HL-60 (cell line): Measurements from ENCODE around the gene CACNA2D1.

ENCODE experiments used
- DNase-seq, 2 experiments: peaks; one replicate each; pipeline ENCODE4 v3.0.0-alpha.2; 2010 to 2020; ENCODE audit warnings: low read depth in 1 of 2, low spot score in 1 of 2
- H3K27ac ChIP-seq: fragments of 250-450 bp; sonication (Bioruptor Pico); replicated peaks from 2 replicates; pipeline ENCODE4 v1.5.1; 2020; ENCODE audit warnings: mild to moderate bottlenecking, moderate library complexity
- H3K27me3 ChIP-seq: fragments of 250-450 bp; sonication (Bioruptor Pico); 2 replicates; pipeline ENCODE4 v1.5.1; 2021; ENCODE audit warnings: mild to moderate bottlenecking, moderate library complexity; ENCODE audit not compliant: insufficient read depth, poor library complexity, severe bottlenecking
- H3K4me3 ChIP-seq: replicated peaks from 2 replicates; pipeline ENCODE4 v1.5.1; 2011; ENCODE audit warnings: mild to moderate bottlenecking, control low read depth, low read length; ENCODE audit not compliant: insufficient read depth
- GABPA ChIP-seq: IDR thresholded peaks from 2 replicates; pipeline ENCODE4 v1.6.1; 2012; ENCODE audit warnings: low read depth
- POLR2AphosphoS5 ChIP-seq: IDR thresholded peaks from 2 replicates; pipeline ENCODE4 v1.6.1; 2012; ENCODE audit warnings: low read depth
- SPI1 ChIP-seq: IDR thresholded peaks from 2 replicates; pipeline ENCODE4 v1.6.1; 2012; ENCODE audit warnings: low read depth, mild to moderate bottlenecking, borderline replicate concordance
- TF ChIP-seq, protein P1 (sequence below): IDR thresholded peaks from 2 replicates; pipeline ENCODE4 v1.6.1; 2012; ENCODE audit warnings: low read depth; ENCODE audit not compliant: insufficient replicate concordance
- TF ChIP-seq, protein P2 (sequence below): IDR thresholded peaks from one replicate; pipeline ENCODE4 v1.5.1; 2011; ENCODE audit warnings: low read length, control low read depth, inconsistent platforms; ENCODE audit not compliant: insufficient read depth

The CACNA2D1 gene

DNA sequence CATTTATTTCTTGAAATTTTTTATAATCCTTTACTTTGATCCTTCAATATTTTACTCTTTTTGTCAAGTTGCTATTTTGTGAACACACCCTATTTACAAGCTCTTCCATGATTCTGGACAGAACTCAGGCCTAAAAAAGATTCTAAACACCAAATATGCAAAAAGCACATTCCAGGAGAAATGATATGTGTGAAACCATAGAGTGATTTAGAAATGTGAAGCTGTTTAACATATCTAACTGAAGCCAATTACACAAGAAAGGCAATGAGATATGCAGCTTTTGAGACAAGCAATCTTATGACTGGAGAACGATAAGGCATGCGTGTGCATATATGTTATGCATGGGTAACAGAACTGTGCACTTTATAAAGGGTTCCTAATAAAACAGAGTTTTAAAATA is 243.0 kb downstream of the CACNA2D1 start:
- Histone ChIP-seq H3K27ac (no peak overlapping the region), H3K4me3 (no peak overlapping the region), H3K27me3 (no peaks in the 10 kb centered on the region)
- TF ChIP-seq, protein P1, sequence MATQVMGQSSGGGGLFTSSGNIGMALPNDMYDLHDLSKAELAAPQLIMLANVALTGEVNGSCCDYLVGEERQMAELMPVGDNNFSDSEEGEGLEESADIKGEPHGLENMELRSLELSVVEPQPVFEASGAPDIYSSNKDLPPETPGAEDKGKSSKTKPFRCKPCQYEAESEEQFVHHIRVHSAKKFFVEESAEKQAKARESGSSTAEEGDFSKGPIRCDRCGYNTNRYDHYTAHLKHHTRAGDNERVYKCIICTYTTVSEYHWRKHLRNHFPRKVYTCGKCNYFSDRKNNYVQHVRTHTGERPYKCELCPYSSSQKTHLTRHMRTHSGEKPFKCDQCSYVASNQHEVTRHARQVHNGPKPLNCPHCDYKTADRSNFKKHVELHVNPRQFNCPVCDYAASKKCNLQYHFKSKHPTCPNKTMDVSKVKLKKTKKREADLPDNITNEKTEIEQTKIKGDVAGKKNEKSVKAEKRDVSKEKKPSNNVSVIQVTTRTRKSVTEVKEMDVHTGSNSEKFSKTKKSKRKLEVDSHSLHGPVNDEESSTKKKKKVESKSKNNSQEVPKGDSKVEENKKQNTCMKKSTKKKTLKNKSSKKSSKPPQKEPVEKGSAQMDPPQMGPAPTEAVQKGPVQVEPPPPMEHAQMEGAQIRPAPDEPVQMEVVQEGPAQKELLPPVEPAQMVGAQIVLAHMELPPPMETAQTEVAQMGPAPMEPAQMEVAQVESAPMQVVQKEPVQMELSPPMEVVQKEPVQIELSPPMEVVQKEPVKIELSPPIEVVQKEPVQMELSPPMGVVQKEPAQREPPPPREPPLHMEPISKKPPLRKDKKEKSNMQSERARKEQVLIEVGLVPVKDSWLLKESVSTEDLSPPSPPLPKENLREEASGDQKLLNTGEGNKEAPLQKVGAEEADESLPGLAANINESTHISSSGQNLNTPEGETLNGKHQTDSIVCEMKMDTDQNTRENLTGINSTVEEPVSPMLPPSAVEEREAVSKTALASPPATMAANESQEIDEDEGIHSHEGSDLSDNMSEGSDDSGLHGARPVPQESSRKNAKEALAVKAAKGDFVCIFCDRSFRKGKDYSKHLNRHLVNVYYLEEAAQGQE: no peak
- no peak for TF ChIP-seq GABPA
- TF ChIP-seq, protein P2, sequence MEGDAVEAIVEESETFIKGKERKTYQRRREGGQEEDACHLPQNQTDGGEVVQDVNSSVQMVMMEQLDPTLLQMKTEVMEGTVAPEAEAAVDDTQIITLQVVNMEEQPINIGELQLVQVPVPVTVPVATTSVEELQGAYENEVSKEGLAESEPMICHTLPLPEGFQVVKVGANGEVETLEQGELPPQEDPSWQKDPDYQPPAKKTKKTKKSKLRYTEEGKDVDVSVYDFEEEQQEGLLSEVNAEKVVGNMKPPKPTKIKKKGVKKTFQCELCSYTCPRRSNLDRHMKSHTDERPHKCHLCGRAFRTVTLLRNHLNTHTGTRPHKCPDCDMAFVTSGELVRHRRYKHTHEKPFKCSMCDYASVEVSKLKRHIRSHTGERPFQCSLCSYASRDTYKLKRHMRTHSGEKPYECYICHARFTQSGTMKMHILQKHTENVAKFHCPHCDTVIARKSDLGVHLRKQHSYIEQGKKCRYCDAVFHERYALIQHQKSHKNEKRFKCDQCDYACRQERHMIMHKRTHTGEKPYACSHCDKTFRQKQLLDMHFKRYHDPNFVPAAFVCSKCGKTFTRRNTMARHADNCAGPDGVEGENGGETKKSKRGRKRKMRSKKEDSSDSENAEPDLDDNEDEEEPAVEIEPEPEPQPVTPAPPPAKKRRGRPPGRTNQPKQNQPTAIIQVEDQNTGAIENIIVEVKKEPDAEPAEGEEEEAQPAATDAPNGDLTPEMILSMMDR: no peak
- no peak for TF ChIP-seq POLR2AphosphoS5
- no peak for TF ChIP-seq SPI1
- DNase-seq: no peak

DNA sequence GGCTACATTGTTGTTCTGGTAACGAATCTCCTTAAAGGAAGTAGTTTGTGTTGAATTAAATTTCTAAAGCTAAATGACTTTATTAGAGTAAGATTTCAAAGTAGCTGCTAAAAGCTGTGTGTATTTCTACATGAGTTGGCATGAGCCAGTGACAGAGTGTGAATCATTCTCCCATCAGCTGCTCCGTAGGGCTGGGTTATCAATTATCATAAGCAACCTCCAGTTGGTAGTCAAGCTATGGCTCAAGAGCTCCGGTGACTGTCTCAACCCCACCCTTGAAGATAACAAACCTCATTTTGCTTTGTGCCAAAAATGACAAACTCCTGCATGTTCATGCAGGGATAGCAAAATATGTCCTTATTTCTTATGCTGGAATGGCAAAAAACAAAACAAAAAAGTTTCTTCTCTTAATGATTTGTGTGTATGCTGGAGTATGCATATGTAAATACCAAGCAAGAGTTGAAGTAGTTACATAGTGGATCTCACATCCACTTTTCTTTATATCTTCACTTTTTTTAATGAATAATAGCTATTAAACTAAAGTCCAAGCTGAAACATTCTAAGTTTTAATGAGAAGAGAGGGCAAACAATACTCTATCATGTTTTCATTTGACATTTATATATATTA is 249.4 kb downstream of the CACNA2D1 start:
- TF ChIP-seq GABPA: no peak
- TF ChIP-seq, protein P2: no peak
- no peak for TF ChIP-seq SPI1
- no peak for TF ChIP-seq POLR2AphosphoS5
- TF ChIP-seq, protein P1: no peak
- Histone ChIP-seq H3K27me3 (no peaks in the 10 kb centered on the region), H3K4me3 (no peak overlapping the region), H3K27ac (no peak overlapping the region)
- no peak for DNase-seq

DNA sequence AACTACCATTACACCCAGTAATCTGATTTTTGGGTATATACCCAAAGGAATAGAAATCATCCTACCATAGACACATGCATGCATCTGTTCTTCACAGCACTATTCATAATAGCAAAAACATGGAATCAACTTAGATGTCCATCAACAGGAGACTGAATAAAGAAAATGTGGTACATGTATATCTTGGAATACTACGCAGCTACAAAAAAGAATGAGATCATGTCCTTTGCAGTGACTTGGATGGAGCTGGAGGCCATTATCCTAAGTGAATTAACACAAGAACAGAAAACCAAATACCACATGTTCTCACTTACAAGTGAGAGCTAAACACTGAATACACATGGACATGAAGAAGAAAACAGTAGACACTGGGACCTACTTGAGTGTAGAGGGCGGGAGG is 254.9 kb downstream of the CACNA2D1 start:
- TF ChIP-seq, protein P2: no peak
- TF ChIP-seq, protein P1: no peak
- TF ChIP-seq GABPA: no peak
- no peak for TF ChIP-seq POLR2AphosphoS5
- no peak for TF ChIP-seq SPI1
- no peak for DNase-seq
- Histone ChIP-seq H3K27me3 (no peaks in the 10 kb centered on the region), H3K27ac (no peak overlapping the region), H3K4me3 (no peak overlapping the region)
